NB4 (cell line): Measurements from ENCODE around the gene IGSF21.

Experiments used
- DNase-seq: peaks from one replicate; pipeline ENCODE4 v3.0.0; 2010; ENCODE audit warnings: low read depth
- H3K4me3 ChIP-seq: one replicate; pipeline ENCODE4 v1.5.1; 2011; ENCODE audit warnings: mild to moderate bottlenecking, low read depth, low read length, moderate library complexity
- CTCF ChIP-seq: IDR thresholded peaks from one replicate; pipeline ENCODE4 v1.5.1; 2012; ENCODE audit warnings: low read depth, low read length
- MAX ChIP-seq: IDR thresholded peaks from 2 replicates; pipeline ENCODE4 v1.6.1; 2011; ENCODE audit warnings: low read depth, low read length
- MYC ChIP-seq: IDR thresholded peaks from 2 replicates; pipeline ENCODE4 v1.6.1; 2011; ENCODE audit warnings: low read depth, low read length
- POLR2A ChIP-seq: IDR thresholded peaks from 2 replicates; pipeline ENCODE4 v1.6.1; 2011; ENCODE audit warnings: mild to moderate bottlenecking; ENCODE audit not compliant: insufficient read length; ENCODE audit errors: extremely low read depth

The IGSF21 gene

GRCh38 chr1:18233176-18233864 lies 125.7 kb downstream of the IGSF21 start:
- no peak for DNase-seq
- H3K4me3 ChIP-seq = no peak overlapping the region
- TF ChIP-seq MAX (no peak), POLR2A (no peak), MYC (no peak), CTCF (no peak)

GRCh38 chr1:18234790-18235242 lies 127.2 kb downstream of the IGSF21 start:
- no peak overlapping the region for H3K4me3 ChIP-seq
- TF ChIP-seq MYC (no peak), CTCF (peak; percentile 80), POLR2A (no peak), MAX (no peak)
- peak; percentile 48 for DNase-seq

GRCh38 chr1:18237371-18237770 lies 129.8 kb downstream of the IGSF21 start:
- TF ChIP-seq CTCF = no peak
- no peak for TF ChIP-seq MYC
- TF ChIP-seq MAX = no peak
- no peak for TF ChIP-seq POLR2A
- no peak overlapping the region for H3K4me3 ChIP-seq
- DNase-seq = no peak

GRCh38 chr1:18238190-18238589 lies 130.6 kb downstream of the IGSF21 start:
- no peak overlapping the region for H3K4me3 ChIP-seq
- TF ChIP-seq MYC = no peak
- no peak for TF ChIP-seq MAX
- TF ChIP-seq CTCF = no peak
- TF ChIP-seq POLR2A = no peak
- DNase-seq = no peak

GRCh38 chr1:18239671-18240070 lies 132.1 kb downstream of the IGSF21 start:
- DNase-seq = no peak
- no peak overlapping the region for H3K4me3 ChIP-seq
- TF ChIP-seq MAX = peak; percentile 55
- no peak for TF ChIP-seq MYC

- DNase-seq = no peak
- H3K4me3 ChIP-seq = no peak overlapping the region
- TF ChIP-seq MAX (no peak), CTCF (no peak), MYC (no peak)
These were observed 133.3 kb downstream of the IGSF21 start for GRCh38 chr1:18240906-18241305.
